ENCODE results near the gene CFAP47. TPM values are rescaled to one million over a fixed set of nuclear protein-coding genes. Genes with fewer than 3 reads are reported as not detected.

Gene CFAP47
- total and polyA plus RNA-seq, 2 of the 4 experiments (the other 2 are of a cell fraction) = not detected

DNA sequence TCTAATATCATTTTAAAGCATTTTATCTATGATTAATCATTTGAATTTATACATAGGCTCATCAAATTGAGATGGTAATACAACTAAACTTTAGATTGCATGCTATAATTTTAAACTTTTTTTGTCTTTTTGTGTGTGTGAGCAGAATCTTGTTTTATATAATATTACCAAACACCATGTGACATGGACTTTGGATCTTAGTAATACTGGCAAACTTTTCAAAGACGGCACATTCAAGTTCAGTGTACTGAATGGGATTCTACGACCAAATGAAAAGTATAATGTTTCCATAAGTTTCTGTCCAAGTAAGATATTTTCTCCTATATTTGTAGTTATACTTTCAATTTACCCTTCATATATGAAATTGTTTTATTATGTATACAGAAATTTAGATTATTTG is 116.0 kb downstream of the CFAP47 start:
- Histone ChIP-seq H3K9me3 (ENCODE audit: control insufficient read depth, insufficient read depth, low read length) (no peaks in the 10 kb centered on the region), H3K4me3 (ENCODE audit: insufficient read depth, low read depth, low read length) (no peak overlapping the region), H4K5ac (ENCODE audit: low read depth, low read length) (no peak overlapping the region), H3K4me2 (ENCODE audit: low read depth, low read length) (no peak overlapping the region), H2BK15ac (ENCODE audit: low read depth, low read length) (no peak overlapping the region), H2BK5ac (ENCODE audit: low read depth, low read length, poor library complexity, severe bottlenecking) (no peak overlapping the region), H3K56ac (ENCODE audit: extremely low read depth, insufficient read depth, low read length) (no peak overlapping the region), H3K4me1 (ENCODE audit: control insufficient read depth, insufficient read depth, low read length) (no peaks in the 10 kb centered on the region), H2AK5ac (ENCODE audit: low read depth, low read length) (no peak overlapping the region), H3K27me3 (ENCODE audit: control insufficient read depth, insufficient read depth, low read length) (no peaks in the 10 kb centered on the region), H4K8ac (ENCODE audit: low read depth in 2 of 2, low read length in 2 of 2) (no peak overlapping the region), H3K18ac (ENCODE audit: low read depth, low read length) (no peak overlapping the region), H2AK9ac (replicated peaks; ENCODE audit: low read depth, low read length, poor library complexity) (no peak overlapping the region), H4K91ac (ENCODE audit: insufficient read depth, low read depth, low read length) (no peak overlapping the region), H3K9ac (ENCODE audit: low read depth, low read length) (no peak overlapping the region), H3K4ac (ENCODE audit: low read depth, low read length) (no peak overlapping the region), H4K20me1 (ENCODE audit: insufficient read depth, low read length) (no peaks in the 10 kb centered on the region), H2BK20ac (ENCODE audit: low read depth, low read length) (no peak overlapping the region), H2BK120ac (ENCODE audit: low read depth, low read length) (no peak overlapping the region), H3K9me1 (ENCODE audit: insufficient read depth, low read length) (no peaks in the 10 kb centered on the region), H3K36me3 (ENCODE audit: control insufficient read depth, insufficient read depth, low read length) (no peaks in the 10 kb centered on the region), H3K23ac (ENCODE audit: low read depth, low read length) (no peak overlapping the region), H3K79me1 (ENCODE audit: low read depth in 1 of 2, low read length in 2 of 2) (no peaks in the 10 kb centered on the region), H3K14ac (replicated peaks; ENCODE audit: low read depth, low read length) (no peak overlapping the region), H3K27ac (ENCODE audit: insufficient read depth, low read length) (no peak overlapping the region), H2AFZ (replicated peaks; ENCODE audit: low read length, poor library complexity) (no peak overlapping the region)
- intact Hi-C loops (cut with micrococcal nuclease) (no loop called here), dilution Hi-C loops (cut with HindIII; ENCODE audit: low sequenced_read_pairs, unreplicated experiment) (no loop called here), in situ Hi-C loops (cut with MboI; ENCODE audit: low sequenced_read_pairs) (no loop called here)
- ATAC-seq (ENCODE audit: low read depth) (no peak), DNase-seq (no peak)
- WGBS, 2 experiments (ENCODE audit: extremely low coverage in 2 of 2, insufficient read length in 1 of 2) = no CpG with 5 or more reads among the region's 2 CpGs
- ChIA-PET POLR2A (ENCODE audit: unreplicated experiment) (no interaction called here), CTCF (no interaction called here)
- BruUV-seq (replicated peaks) = no TSS peak
- TF ChIP-seq POLR2A (IDR thresholded peaks at IDR 0.05; ENCODE audit: low read depth, low read length) = no peak

Measured in IMR-90 (cell line).